Activated CD4-positive, alpha-beta T cell treated with anti-CD3 and anti-CD28 coated beads, Interleukin-10, Interleukin-2, amounts not matched to agents 100 ng/mL and 50 ng/mL, durations not matched to agents 16 hours and 8 hours (primary cell): ENCODE results near the gene HSPA12B.

Source experiments
- DNase-seq: peaks from one replicate; pipeline ENCODE4 v3.0.0-alpha.2; 2020

Gene HSPA12B

DNA sequence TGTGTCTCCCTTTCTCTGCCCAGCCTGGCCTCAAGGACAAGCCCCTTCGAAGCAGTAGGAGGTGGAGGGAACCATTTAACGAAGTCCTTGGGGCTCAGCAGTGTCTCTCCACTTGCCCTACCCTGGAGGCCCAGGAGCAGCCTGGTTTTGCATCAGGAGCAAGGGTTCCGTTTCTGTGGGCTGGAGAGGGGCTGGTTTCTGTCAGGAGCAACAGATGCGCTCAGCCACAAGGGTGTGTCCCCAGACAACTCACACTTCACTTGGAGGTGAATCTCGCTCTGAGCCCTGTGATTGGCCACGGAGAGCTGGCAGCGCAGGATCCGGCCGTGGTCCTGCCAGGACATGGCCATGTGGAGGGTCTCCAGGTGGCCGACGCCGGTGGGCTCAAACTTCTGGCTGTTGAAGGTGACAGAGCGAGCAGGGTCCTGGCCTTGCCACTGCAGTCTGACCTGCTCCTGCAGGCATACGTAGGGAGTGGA lies 27.0 kb upstream of the HSPA12B start:
- no peak for DNase-seq

- DNase-seq: no peak
Measured at GRCh38 chr20:3705970-3706739, 26.3 kb upstream of the HSPA12B start.

DNA sequence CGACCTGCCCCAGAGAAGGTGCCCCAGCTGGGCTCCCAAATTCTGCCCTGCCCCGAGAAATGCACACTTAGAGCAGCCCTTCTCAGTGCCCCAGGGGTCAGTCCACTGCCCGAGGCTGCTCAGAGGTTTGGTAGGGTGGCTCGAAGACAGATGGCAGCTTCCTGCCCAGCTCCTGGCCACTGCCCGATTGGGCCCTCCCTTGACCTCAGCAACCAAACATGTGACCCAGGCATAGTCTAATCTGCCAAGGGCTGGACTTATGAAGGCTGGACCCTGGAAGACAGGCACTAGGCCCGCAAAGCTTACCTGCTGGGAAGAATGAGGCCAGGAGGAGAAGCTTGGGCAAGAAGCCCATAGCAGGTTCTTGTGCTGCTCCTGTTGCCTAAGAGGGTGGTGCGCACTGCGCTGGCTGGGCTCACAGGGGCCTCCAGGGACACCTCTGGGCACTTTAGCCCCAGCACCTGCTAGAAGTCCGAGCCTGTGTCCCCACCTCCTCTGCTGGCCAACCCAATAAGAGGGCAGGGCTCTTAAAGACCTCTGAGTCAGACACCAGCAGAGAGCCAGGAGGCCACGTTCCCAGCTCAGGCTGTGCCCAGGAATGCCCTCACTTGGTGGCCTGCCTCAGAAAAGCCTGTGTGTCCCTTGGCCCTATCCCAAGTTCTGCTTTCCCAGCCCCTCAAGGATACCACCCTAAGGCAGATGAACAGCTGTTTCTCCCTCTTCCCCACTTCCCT lies 25.5 kb upstream of the HSPA12B start:
- no peak for DNase-seq

- no peak for DNase-seq
Measured at GRCh38 chr20:3707508-3707899, 25.0 kb upstream of the HSPA12B start.

DNA sequence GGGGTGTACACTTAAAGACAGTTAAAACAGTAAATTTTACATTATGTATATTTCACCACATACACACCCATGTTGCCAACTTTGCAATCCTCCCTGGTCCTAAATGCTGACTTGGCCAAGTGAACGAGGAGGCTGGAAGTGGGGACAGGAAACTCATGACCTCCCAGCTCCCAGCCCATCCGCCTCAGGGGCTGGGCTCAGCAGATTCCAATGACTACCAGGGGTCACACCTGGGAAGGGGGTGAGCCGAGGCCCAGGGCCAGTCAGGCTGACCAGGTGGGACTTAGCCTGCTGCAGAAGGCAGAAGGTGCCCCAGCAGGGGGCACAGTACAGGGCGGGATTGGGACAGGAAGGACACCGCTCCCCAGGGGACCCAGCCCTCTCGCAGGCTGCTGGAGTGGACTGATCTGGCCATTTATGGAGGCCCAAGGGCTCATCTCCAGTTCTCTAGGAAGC lies 22.4 kb upstream of the HSPA12B start:
- no peak for DNase-seq

DNA sequence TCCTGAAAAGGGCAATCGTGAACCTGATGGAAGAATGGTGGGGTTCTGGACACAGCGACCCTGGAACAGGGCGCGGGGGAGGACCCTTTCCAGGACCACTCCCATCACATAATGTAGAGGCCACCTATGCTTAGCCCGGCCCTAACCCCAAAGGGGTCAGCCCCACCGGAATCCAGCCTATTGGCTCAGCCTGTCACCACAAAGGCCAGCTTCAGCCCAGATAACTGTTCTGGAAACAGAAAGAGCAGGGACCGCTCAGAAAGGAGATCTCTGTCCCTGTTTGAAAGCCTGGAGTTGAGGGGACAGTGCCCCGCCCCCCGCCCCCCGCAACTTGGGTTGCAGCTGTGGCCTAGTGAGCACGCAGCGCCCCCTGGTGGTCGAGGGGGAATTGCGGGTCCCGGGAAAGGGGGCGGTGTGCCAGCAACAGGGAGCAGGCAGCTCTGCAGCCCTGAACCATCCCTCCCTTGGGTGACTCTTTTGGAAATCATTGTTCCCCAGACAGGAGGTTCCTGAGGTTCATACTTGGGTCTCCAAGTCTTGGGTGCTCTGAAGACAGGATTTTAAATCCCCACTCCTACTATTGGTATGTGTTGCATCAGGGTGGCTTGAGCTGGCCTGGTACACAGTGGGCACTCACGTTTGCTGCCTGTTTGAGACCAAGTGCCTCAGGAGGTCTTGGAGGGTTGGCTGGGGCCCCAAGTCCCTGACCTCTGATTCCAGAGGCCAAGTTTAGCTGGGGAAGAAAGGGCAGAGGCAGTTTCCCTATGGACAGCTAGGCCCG lies 21.6 kb upstream of the HSPA12B start:
- peak; percentile 74 for DNase-seq

- DNase-seq: no peak
Measured at GRCh38 chr20:3711484-3711941, 21.0 kb upstream of the HSPA12B start.

DNA sequence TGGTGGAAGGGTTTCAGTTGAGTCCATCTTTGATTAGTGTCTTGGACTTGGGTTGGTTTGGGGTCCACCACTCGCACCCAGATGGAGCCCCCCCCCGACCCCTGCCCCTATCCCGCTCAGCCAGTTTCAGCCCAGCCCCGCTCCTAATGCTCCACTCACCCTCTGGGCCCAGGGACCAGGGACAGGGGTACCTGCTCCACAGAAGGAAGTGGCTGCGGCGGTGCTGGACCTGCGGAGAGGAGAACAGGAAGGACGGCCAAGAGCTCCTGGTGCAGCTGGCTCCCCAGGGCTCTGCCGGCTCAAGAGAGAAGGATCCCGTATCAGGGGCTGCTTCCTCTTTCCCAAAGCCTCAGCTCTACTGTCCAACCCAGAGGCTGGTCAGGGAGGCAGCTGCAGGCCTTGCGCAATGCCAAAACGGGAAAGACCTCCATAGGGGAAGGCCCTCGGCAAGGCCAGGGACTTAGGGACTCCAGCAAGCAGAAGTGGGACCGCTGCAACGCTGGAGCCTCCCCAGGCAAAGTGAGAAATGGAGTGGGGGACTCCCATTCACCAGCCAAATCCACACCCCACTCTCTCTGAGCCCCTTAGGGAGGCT lies 20.1 kb upstream of the HSPA12B start, which contains the start of gene SIGLEC1:
Gene SIGLEC1 (minus strand): TSS at position 322 of the 595 bp plus-strand sequence. CDS start 5,472 bp downstream, outside the sequence.
- no peak for DNase-seq

DNA sequence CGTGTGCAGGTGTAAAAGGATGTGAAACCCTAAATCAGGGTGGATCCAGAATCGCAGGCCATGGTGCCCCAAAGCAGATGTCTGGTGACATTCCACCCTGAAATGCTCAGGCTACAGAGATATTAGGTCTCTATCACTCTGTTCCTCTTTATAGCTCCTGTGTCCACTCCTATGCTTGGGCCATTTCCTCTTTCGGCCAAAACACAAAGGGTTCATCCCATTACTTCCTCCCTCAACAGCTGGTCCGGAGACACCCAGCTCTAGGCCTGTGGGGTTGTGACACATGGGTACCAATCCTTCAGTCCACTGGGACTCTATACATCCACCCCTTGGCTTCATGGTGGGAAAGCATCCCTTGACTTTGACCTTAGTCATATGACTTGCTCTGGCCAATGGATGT lies 18.4 kb upstream of the HSPA12B start:
- DNase-seq: no peak

DNA sequence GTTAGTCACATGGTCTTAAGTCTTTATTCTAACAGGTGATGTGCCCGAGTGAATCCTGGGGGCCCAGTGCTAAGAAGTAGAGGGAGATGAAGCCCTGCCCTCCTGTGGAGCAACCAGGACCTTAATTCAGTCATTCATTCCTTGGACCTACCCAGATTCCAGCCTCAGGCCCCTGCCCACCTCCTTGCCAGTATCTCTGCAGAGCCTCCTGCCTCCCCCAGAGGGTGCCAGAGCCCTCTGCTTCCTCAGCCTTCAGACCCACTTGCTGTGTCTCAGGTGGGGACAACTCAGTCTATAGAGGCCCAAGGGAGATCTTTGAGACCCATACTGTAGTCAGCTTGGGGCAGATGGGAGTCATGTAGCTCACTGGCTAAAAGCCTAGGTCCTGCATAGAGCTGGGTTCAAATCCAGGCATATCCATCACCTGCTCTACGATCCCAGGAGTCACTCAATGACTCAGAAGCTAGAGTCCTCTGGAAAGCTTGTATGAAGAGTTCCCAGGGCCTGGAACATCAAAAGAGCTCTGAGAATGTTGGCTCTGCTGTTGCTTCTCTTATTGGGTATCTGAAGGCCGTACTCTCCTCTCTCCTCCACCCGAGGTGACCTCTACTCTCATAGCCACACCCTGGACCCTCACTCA lies 16.2 kb upstream of the HSPA12B start:
- DNase-seq: peak; percentile 44

DNA sequence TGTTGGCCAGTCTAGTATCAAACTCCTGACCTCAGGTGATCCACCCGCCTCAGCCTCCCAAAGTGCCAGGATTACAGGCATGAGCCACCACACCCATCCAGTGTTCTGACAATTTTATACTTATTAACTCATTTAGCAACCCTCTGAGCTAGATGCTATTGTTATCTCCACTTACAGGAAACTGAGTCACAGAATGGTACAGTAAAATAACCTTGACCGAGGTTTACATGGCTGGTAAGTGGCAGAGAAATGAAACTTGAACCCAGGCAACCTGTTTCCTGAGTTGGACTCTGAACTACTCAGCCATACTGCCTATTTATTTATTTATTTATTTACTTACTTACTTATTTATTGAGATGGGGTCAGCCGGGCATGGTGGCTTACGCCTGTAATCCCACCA lies 13.4 kb upstream of the HSPA12B start:
- DNase-seq: no peak

- no peak for DNase-seq
Measured at GRCh38 chr20:3720068-3720467, 12.4 kb upstream of the HSPA12B start.

DNA sequence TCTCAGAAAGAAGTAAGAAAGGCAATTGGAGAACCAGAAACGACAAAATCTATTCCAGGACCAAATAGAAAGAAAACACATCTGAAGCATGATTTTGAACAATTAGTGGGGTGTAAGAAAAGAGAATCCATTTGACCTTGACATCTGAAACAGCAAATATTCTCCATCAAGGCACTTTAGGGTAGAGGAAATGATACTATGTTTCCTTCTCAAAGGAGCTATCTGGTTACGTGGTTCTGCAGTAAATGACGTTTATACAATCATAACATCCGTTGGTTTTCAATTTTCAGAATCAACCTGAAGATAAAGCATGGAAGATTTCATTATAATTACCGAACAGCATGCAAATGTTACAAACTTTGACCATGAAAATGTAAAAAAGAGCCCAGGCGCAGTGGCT lies 11.9 kb upstream of the HSPA12B start:
- no peak for DNase-seq

- DNase-seq: no peak
Measured at GRCh38 chr20:3721912-3722311, 10.6 kb upstream of the HSPA12B start.

DNA sequence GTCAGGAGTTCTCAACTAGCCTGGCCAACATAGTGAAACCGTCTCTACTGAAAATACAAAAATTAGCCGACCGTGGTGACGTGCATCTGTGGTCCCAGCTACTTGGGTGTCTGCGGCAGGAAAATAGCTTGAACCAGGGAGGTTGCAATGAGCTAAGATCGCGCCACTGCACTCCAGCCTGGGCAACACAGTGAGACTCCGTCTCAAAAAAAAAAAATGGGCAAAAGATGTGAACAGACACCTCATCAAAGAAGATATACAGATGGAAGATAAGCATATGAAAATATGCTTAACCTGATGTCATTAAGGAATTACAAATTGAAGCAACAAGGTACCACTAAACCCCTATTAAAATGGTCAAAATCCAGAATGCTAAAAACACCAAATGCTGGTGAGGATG lies 9.2 kb upstream of the HSPA12B start:
- no peak for DNase-seq

GRCh38 chr20:3724356-3724755 lies 8.1 kb upstream of the HSPA12B start:
- DNase-seq: no peak

DNA sequence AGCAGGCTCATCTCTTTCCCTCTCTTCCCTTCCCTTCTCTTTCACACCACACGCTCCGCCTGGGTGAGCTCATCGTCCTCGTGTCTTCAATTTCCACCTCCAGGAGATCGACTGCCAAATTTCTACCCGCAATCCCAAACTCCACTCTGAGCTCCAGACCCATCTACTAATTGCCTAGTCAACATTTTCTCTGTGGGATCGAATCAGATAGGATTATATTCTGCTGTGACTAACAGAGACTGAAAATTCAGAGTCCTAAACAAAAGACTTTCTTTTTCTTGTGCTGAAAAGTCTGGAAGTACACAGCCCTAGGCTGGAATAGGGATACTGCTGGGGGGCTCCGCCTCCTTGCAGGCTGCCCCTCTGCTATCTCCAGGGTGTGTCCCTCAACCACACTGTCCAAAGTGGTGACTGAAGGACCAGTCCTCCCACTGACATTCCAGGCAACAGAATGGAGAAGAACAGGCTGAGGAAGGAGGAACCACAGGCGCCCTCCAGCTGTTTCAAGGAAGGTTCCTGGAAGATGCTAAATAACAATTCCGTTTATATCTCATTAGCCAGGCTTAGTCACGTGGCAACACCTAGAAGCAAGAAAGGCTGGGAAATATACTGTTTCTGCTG lies 5.0 kb upstream of the HSPA12B start:
- no peak for DNase-seq

- DNase-seq: no peak
Measured at GRCh38 chr20:3728354-3728753, 4.1 kb upstream of the HSPA12B start.

DNA sequence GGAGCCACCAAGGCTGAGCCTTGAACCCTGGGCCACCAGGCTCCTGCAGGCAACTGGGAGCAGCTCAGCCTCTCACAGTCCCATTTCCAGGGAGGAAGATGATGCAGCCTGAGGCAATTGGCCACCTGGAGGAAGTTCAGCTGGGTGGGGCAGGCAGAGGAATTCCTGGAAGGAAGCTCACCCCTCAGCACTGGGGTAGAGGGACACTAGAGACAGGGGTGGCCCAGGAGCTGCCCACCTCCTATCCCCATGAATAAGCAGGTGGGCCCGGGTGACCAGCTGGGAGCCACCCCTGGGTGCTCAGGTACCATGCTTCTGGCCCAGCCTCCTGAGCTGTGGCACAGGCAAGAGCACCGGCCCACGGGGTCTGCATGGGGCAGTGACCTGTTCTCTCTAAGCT lies 3.6 kb upstream of the HSPA12B start:
- no peak for DNase-seq

DNA sequence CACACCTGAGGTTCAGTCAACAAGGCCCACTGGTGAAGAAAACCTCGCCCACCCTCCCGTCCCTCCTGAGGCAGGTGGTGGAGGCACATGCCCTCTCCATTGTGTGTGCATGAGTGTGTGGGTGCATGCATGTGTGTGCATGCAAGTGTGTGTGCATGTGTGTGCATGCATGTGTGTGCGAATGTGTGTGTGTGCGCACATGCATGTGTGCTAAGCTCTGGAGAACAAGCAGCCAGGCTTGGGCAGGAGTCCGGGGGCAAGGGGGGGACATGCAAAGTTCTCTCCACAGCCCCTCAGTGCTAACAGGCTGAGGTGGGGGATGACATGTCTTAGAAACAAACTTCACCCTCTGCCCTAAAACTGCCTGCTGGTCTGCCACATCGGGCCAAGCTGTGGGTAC lies 3.1 kb upstream of the HSPA12B start:
- no peak for DNase-seq

- DNase-seq: no peak
Measured at GRCh38 chr20:3729811-3730540, 2.5 kb upstream of the HSPA12B start.
